Right ventricle myocardium superior (tissue), 1 donor: Measurements from ENCODE around the gene TCAF1. TPM values are rescaled to one million over a fixed set of nuclear protein-coding genes. Genes with fewer than 3 reads are reported as not detected.
"Not testable (repeated sequence)": the region's sequence is repeated elsewhere in the genome, so short reads cannot be mapped to it uniquely, and the experiment has no call there.

ENCODE experiments used
- ATAC-seq: fragments of 200-7000 bp; cut with Tn5 transposase; one replicate; pipeline ENCODE4 v1.9.1; 2020; ENCODE audit warnings: mild to moderate bottlenecking; ENCODE audit not compliant: poor library complexity
- DNase-seq: peaks from one replicate; pipeline ENCODE4 v3.0.0-alpha.2; 2020
- intact Hi-C: fragments of 100-400 bp; cut with DNase I; formaldehyde crosslinking; loops from one replicate; pipeline ENCODE4 v1.11.2; 2022
- total RNA-seq: library from RNA; stranded (reverse); fragmentation: NEBNext Ultra II Directional; extraction: Animal tissue kit (Norgen Biotek cat#: 25700); gene quantifications from one replicate; pipeline ENCODE4 v1.2.1, GENCODE V29; 2021
- donor health status: DM: no; HTN: yes; CAD: no; lungs with severe emphysema.

Gene TCAF1
- total RNA-seq, 1 donor from 2014 or later: 33.8 TPM

- intact Hi-C loops, DNase-seq, ATAC-seq: not testable (repeated sequence)
Measured at GRCh38 chr7:143823634-143824294, 78.2 kb downstream of the TCAF1 start.

GRCh38 chr7:143821392-143822277 lies 80.3 kb downstream of the TCAF1 start:
- intact Hi-C loops, ATAC-seq, DNase-seq: not testable (repeated sequence)

DNA sequence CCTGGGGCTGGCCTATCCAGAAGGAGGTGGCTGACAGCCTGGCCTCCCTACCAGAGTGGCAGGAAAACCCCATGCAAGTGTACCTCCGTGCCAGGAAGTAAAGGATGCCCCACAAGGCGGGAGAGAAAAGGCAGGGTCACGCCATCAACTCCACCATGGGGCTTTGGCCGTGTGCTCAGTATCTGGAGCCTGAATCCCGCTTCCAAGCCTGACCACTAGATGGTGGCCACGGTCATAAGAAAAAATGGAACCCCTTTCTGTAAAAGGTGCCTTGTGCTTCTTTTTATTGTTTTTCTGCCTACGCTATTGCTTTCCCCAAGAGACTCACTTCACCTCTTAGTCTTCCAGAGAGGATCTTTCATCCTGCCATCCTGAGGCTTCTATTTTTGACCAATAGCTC lies 84.1 kb downstream of the TCAF1 start:
- ATAC-seq, DNase-seq, intact Hi-C loops: not testable (repeated sequence)

DNA sequence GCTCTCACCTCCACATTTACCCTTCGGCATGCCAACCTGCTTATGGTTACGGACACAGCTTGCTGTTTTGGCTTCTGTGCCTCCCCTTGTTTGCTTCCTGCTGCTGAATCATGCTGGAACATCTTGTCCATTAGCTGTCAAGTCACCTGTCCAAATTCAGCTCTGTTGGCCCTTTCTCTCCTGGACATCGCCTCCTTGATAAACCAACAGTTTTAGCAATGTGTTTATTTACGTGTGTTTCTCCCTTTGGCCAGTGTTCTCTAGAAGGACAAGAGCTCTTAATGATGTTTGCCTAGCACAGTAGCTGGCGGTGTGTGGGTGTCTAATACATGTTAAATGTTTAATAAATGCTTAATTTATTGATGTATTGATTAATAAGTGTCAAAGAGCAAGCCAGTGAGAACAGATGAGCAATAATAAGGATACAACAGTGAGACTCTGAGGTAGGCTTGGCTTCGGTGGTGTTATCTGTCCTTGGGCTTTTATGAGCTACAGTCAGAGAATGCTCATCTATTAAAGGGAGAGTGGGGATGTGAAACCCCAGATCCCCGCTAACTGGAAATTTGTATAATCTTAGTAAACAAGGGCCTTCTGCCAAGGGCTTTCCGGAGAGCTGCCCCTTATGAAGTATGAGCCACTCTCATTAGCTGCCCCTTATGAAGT lies 85.4 kb downstream of the TCAF1 start:
- not testable (repeated sequence) for ATAC-seq

GRCh38 chr7:143810639-143811038 lies 91.3 kb downstream of the TCAF1 start:
- ATAC-seq, intact Hi-C loops, DNase-seq: not testable (repeated sequence)

More for the DNA sequence above, 85.4 kb downstream of the TCAF1 start:
- intact Hi-C loops, DNase-seq: not testable (repeated sequence)

- intact Hi-C loops, DNase-seq: not testable (repeated sequence)
- peak; percentile 96 for ATAC-seq
Measured at GRCh38 chr7:143806664-143807071, 95.3 kb downstream of the TCAF1 start.

Other genes starting within 250 kb of the TCAF1 start
- 0.11 TPM for gene CTAGE6, start 144.5 kb downstream of the TCAF1 start, total RNA-seq
- not detected for gene OR2F2, start 33.1 kb upstream of the TCAF1 start, total RNA-seq
- gene OR2F1, start 52.7 kb upstream of the TCAF1 start, total RNA-seq: not detected
- gene OR6B1, start 98.1 kb upstream of the TCAF1 start, total RNA-seq: not detected
- gene OR2A5, start 146.8 kb upstream of the TCAF1 start, total RNA-seq: not detected
- not detected for gene OR2A25, start 167.6 kb upstream of the TCAF1 start, total RNA-seq
- not detected for gene OR2A12, start 184.1 kb upstream of the TCAF1 start, total RNA-seq
- not detected for gene OR2A2, start 207.4 kb upstream of the TCAF1 start, total RNA-seq
- gene OR2A14, start 221.0 kb upstream of the TCAF1 start, total RNA-seq: not detected